Ovary (tissue), 3 donors: Measurements from ENCODE around the gene PLVAP.

Source experiments
- EP300 ChIP-seq: sonication (generic); formaldehyde crosslinking; IDR thresholded peaks from one replicate; pipeline ENCODE4 v1.6.1; 2017; ENCODE audit warnings: antibody characterized with exemption
- POLR2A ChIP-seq: fragments of 450-650 bp; IDR thresholded peaks from one replicate; pipeline ENCODE4 v1.6.1; 2017; ENCODE audit warnings: antibody characterized with exemption, mild to moderate bottlenecking, moderate library complexity
- TF ChIP-seq, protein P1 (sequence below), 3 donors: fragments of 450-650 bp in 2 of 3; fragments of 200-600 bp in 1 of 3; IDR thresholded peaks; one replicate each; pipeline versions ENCODE4 v1.5.1 to v1.8.0; 2016 to 2022; ENCODE audit warnings: antibody characterized with exemption in 3 of 3, mild to moderate bottlenecking in 1 of 3
- donor health status: DM: no; HTN: no; CAD: no.

DNA sequence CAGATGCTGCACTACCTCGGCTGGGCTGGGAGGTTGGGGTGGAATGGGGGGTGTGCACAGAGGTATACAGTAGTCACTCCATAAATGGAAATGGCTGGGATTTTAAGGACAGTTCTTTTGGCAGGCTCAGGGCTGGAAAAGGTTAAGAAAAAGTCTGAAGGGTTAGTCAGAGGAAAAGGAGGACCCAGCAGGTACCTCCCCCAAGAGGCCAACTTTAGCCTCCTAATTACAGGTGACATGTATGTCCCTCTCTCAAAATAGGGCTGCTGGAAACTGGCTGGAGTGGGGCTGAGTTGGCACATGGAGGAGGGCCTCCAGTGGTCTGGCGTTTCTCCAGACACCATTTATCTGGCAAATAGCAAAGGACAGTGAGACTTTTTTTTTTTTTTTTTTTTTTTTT is 15.9 kb upstream of the PLVAP start:
- TF ChIP-seq, protein P1, sequence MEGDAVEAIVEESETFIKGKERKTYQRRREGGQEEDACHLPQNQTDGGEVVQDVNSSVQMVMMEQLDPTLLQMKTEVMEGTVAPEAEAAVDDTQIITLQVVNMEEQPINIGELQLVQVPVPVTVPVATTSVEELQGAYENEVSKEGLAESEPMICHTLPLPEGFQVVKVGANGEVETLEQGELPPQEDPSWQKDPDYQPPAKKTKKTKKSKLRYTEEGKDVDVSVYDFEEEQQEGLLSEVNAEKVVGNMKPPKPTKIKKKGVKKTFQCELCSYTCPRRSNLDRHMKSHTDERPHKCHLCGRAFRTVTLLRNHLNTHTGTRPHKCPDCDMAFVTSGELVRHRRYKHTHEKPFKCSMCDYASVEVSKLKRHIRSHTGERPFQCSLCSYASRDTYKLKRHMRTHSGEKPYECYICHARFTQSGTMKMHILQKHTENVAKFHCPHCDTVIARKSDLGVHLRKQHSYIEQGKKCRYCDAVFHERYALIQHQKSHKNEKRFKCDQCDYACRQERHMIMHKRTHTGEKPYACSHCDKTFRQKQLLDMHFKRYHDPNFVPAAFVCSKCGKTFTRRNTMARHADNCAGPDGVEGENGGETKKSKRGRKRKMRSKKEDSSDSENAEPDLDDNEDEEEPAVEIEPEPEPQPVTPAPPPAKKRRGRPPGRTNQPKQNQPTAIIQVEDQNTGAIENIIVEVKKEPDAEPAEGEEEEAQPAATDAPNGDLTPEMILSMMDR (IDR thresholded peaks at IDR 0.05), result no peak
- TF ChIP-seq EP300, result no peak
- TF ChIP-seq POLR2A, result no peak
